ENCODE data around the gene ARHGEF37.

Gene ARHGEF37

GRCh38 chr5:149664083-149664482, 82.8 kb downstream of the ARHGEF37 start:
- no peaks in the 10 kb centered on the region for H3K36me3 ChIP-seq (ENCODE audit: insufficient read depth, low read length)
- H3F3A ChIP-seq (ENCODE audit: low read depth) = no peaks in the 10 kb centered on the region
- H3K9ac ChIP-seq (ENCODE audit: low read depth, low read length, poor library complexity, severe bottlenecking) = no peak overlapping the region
- no peak overlapping the region for H3K4me3 ChIP-seq (ENCODE audit: low read length, poor library complexity, severe bottlenecking)
- no peak overlapping the region for H2AFZ ChIP-seq (ENCODE audit: low read length)
- no peaks in the 10 kb centered on the region for H3K79me2 ChIP-seq (ENCODE audit: insufficient read depth, low read length)
- TF ChIP-seq EZH2phosphoT487 (IDR thresholded peaks at IDR 0.05; ENCODE audit: borderline replicate concordance) = no peak
- TF ChIP-seq, protein P1, sequence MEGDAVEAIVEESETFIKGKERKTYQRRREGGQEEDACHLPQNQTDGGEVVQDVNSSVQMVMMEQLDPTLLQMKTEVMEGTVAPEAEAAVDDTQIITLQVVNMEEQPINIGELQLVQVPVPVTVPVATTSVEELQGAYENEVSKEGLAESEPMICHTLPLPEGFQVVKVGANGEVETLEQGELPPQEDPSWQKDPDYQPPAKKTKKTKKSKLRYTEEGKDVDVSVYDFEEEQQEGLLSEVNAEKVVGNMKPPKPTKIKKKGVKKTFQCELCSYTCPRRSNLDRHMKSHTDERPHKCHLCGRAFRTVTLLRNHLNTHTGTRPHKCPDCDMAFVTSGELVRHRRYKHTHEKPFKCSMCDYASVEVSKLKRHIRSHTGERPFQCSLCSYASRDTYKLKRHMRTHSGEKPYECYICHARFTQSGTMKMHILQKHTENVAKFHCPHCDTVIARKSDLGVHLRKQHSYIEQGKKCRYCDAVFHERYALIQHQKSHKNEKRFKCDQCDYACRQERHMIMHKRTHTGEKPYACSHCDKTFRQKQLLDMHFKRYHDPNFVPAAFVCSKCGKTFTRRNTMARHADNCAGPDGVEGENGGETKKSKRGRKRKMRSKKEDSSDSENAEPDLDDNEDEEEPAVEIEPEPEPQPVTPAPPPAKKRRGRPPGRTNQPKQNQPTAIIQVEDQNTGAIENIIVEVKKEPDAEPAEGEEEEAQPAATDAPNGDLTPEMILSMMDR (conservative IDR thresholded peaks at IDR 0.05; ENCODE audit: low read length) = no peak
- H3K27me3 ChIP-seq (ENCODE audit: insufficient read depth, low read length, poor library complexity, severe bottlenecking) = no peaks in the 10 kb centered on the region
- H3K4me1 ChIP-seq (ENCODE audit: insufficient read depth, low read length, poor library complexity, severe bottlenecking) = no peaks in the 10 kb centered on the region
- no peaks in the 10 kb centered on the region for H3K9me2 ChIP-seq (replicated peaks; ENCODE audit: low read depth, low read length)
- no peak overlapping the region for H3K4me2 ChIP-seq (ENCODE audit: low read depth, low read length, poor library complexity, severe bottlenecking)
- no peaks in the 10 kb centered on the region for H4K20me1 ChIP-seq (ENCODE audit: insufficient read depth, low read length, poor library complexity, severe bottlenecking)
- H3K9me3 ChIP-seq (ENCODE audit: insufficient read depth, low read depth, low read length) = no peaks in the 10 kb centered on the region

DNA sequence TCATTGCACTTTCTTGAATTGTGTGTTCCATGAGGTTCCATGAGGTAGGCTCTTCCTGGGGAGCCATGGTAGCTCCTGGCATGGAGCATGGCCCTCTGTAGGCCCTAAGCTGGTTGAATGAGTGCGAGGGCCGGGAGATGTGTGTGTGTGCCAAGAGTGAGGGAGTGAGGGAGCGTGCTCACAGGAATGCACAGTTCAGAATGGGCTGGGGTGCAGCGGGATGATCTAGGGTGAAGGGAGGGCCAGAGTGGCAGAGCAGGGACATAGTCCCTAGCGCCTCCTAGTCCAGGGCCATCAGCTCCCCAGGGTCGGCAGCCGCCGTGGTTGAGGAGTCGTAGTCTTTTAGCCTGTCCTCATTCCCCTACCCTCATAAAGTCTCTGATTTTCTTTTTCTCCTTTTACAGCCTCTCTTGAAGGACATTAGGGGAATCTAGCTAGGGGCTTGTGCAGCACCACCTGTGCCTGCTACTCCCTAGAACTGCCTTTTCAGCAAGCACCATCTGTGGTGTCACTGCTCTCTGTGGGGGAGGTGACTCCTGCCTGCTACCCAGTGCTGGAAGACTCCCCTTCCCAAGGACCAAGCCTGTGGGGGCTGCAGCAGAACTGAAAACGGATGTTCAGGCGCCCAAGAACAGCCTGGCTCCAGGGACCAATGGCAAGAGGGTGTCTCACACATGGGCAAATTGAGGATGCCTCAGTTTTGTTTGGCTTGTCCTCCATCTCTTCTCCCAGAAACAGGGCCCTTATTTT, 83.5 kb downstream of the ARHGEF37 start:
- H3K4me1 ChIP-seq (ENCODE audit: insufficient read depth, low read length, poor library complexity, severe bottlenecking) = no peaks in the 10 kb centered on the region
- no peaks in the 10 kb centered on the region for H3K9me3 ChIP-seq (ENCODE audit: insufficient read depth, low read depth, low read length)
- H3K4me2 ChIP-seq (ENCODE audit: low read depth, low read length, poor library complexity, severe bottlenecking) = no peak overlapping the region
- no peak overlapping the region for H2AFZ ChIP-seq (ENCODE audit: low read length)
- no peaks in the 10 kb centered on the region for H4K20me1 ChIP-seq (ENCODE audit: insufficient read depth, low read length, poor library complexity, severe bottlenecking)
- TF ChIP-seq, protein P1 (conservative IDR thresholded peaks at IDR 0.05; ENCODE audit: low read length) = no peak
- TF ChIP-seq EZH2phosphoT487 (IDR thresholded peaks at IDR 0.05; ENCODE audit: borderline replicate concordance) = no peak
- no peaks in the 10 kb centered on the region for H3K27me3 ChIP-seq (ENCODE audit: insufficient read depth, low read length, poor library complexity, severe bottlenecking)
- no peaks in the 10 kb centered on the region for H3K79me2 ChIP-seq (ENCODE audit: insufficient read depth, low read length)
- no peak overlapping the region for H3K9ac ChIP-seq (ENCODE audit: low read depth, low read length, poor library complexity, severe bottlenecking)
- no peaks in the 10 kb centered on the region for H3K36me3 ChIP-seq (ENCODE audit: insufficient read depth, low read length)
- no peaks in the 10 kb centered on the region for H3F3A ChIP-seq (ENCODE audit: low read depth)
- H3K4me3 ChIP-seq (ENCODE audit: low read length, poor library complexity, severe bottlenecking) = no peak overlapping the region
- no peaks in the 10 kb centered on the region for H3K9me2 ChIP-seq (replicated peaks; ENCODE audit: low read depth, low read length)

DNA sequence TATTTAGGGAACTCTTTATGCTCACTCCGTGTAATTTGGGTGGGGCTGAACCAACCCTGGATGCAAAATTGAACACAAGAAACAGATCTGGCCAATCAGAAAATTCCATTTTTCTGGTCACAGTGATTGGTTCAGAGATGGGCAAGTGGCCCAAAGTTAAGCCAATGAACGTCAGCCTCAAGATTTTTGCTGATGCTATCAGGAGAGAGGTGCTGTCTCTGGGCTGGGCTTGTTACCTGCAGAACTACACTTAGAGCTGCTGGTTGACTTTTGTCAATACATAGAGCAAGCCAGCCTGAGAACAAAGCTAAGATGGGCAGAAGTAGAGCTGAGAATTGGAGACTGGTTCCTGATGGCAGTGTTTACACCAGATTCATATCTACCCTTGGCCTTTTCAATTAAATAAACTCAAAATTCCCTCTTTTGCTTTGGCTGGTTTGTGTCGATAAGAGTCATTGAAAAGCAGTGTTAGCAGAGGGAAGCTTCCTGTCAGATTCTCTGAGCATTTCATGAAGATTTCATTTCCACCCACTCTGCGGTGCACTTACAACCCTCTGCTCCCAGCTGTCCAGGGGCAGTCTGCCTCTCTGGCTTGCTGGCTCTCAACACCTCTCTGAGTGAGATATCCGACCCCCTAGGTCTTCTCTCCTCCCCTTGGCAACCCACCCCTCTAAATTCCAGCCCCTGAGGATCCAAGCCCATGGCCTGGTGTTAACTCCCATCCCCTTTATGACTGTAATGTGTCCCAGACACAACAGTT, 84.3 kb downstream of the ARHGEF37 start:
- Histone ChIP-seq H3K9me2 (replicated peaks; ENCODE audit: low read depth, low read length) (no peaks in the 10 kb centered on the region), H3K4me3 (ENCODE audit: low read length, poor library complexity, severe bottlenecking) (no peak overlapping the region), H2AFZ (ENCODE audit: low read length) (no peak overlapping the region), H3K79me2 (ENCODE audit: insufficient read depth, low read length) (no peaks in the 10 kb centered on the region), H3K9me3 (ENCODE audit: insufficient read depth, low read depth, low read length) (no peaks in the 10 kb centered on the region), H3K4me1 (ENCODE audit: insufficient read depth, low read length, poor library complexity, severe bottlenecking) (no peaks in the 10 kb centered on the region), H3F3A (ENCODE audit: low read depth) (no peaks in the 10 kb centered on the region), H3K9ac (ENCODE audit: low read depth, low read length, poor library complexity, severe bottlenecking) (no peak overlapping the region), H3K4me2 (ENCODE audit: low read depth, low read length, poor library complexity, severe bottlenecking) (no peak overlapping the region), H4K20me1 (ENCODE audit: insufficient read depth, low read length, poor library complexity, severe bottlenecking) (no peaks in the 10 kb centered on the region), H3K36me3 (ENCODE audit: insufficient read depth, low read length) (no peaks in the 10 kb centered on the region), H3K27me3 (ENCODE audit: insufficient read depth, low read length, poor library complexity, severe bottlenecking) (no peaks in the 10 kb centered on the region)
- TF ChIP-seq, protein P1 (conservative IDR thresholded peaks at IDR 0.05; ENCODE audit: low read length) = no peak
- TF ChIP-seq EZH2phosphoT487 (IDR thresholded peaks at IDR 0.05; ENCODE audit: borderline replicate concordance) = no peak

All from Loucy (cell line).